GM12875 (cell line): ENCODE measurements around the gene PROKR2.

Experiments used
- H3K4me3 ChIP-seq: one replicate; pipeline ENCODE4 v1.5.1; 2011; ENCODE audit warnings: low read depth, low read length, control low read depth
- TF ChIP-seq, protein P1 (sequence below): IDR thresholded peaks from 2 replicates; pipeline ENCODE4 v1.5.1; 2011; ENCODE audit warnings: low read depth, mild to moderate bottlenecking, control low read depth, inconsistent platforms, low read length, moderate library complexity, borderline replicate concordance; ENCODE audit not compliant: insufficient read depth

The PROKR2 gene

DNA sequence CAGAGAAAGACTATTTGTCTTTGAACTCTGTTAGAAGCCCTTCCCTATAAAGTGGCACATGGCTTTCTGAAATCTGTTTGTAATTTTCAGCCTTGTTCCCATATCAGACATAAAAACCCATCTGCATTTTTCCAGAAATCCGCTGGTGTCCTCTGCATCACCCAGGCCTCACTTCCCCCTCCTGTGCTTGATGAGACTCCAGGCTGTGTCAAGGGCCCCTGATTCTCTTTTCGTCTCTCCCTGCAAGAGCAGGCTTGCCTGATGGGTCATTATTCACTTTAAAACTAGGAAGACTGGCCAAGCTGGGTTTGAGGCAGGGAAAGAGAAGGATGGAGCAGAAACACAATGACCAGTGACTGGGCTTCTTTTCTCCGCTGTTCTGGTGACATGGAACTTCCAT, 10.6 kb upstream of the PROKR2 start:
- H3K4me3 ChIP-seq, result no peak overlapping the region
- TF ChIP-seq, protein P1, sequence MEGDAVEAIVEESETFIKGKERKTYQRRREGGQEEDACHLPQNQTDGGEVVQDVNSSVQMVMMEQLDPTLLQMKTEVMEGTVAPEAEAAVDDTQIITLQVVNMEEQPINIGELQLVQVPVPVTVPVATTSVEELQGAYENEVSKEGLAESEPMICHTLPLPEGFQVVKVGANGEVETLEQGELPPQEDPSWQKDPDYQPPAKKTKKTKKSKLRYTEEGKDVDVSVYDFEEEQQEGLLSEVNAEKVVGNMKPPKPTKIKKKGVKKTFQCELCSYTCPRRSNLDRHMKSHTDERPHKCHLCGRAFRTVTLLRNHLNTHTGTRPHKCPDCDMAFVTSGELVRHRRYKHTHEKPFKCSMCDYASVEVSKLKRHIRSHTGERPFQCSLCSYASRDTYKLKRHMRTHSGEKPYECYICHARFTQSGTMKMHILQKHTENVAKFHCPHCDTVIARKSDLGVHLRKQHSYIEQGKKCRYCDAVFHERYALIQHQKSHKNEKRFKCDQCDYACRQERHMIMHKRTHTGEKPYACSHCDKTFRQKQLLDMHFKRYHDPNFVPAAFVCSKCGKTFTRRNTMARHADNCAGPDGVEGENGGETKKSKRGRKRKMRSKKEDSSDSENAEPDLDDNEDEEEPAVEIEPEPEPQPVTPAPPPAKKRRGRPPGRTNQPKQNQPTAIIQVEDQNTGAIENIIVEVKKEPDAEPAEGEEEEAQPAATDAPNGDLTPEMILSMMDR, result no peak

DNA sequence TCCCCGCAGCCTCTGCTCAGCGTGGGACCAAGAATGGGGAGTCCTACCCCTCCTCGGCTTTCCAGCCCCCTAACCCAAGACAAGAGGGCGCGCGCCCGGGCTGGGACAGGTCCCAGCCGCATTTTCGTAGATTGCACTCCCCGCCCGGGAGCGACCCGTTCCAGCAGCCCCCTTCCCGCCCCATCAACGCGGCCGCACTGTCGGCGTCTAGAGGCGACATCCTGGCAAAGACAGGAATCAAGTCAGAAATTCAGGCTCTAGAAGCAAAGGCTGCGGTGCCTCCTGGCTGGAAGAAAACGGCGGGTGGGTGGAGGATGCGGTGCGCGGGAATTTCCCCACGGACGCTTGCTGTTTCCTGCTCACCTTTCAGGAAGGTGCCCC, 957 bp downstream of the PROKR2 start:
- TF ChIP-seq, protein P1, result no peak
- no peak overlapping the region for H3K4me3 ChIP-seq

DNA sequence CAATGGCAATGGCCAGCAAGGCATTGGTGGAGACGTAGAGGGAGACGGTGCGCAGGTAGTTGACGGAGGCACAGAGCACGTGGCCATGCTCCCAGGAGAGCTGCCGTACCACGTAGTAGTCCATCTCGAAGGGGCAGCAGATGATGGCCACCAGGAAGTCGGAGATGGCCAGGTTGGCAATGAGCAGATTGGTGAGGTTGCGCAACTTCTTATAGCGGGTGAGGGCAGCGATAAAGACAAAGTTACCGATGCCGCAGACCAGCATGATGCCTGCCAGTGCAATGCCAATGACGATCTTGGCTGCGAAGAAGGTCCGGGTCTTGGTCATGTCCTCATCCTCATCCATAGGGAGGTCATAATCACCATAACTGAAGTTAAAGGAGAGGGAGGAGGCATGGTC, 2.8 kb downstream of the PROKR2 start:
- no peak overlapping the region for H3K4me3 ChIP-seq
- TF ChIP-seq, protein P1, result no peak

DNA sequence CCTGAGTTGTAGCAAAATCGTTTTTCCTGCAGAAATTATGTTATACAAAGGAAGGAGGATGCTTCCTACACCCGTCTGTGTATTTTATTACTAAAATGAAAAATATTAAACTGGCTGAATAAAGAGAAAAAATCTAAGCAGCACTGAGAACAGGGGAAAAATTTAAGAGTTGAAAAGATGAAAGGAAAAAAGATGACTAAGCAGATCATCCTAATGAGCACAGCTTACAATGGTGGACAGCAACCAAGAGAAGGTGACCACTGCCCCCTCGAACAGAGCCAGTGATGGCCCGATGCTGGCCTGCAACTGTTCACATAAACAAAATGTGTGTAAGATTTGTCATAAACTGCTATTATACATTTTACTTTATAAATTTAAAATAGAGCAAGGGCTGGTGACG, 4.2 kb downstream of the PROKR2 start:
- TF ChIP-seq, protein P1, result no peak

DNA sequence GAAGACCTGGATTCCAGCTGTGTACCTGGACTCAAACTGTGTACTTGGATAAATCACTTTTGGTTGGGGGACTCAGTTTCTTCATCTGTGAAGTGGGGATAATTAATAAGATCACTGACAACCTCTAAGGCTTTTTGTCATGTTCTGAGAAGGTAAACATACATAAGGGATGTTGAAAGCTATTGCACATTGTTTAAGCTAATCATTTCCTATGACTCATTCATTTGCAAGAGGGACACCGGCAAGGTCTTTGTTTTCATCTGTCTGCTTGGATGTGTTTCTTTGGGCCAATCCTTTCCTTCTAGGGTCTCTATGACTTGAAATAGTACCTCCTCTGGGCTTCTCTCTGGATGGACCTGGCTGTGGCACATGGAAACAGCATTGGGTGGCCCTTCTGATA, 6.8 kb downstream of the PROKR2 start:
- no peak overlapping the region for H3K4me3 ChIP-seq
- TF ChIP-seq, protein P1, result no peak

More for the DNA sequence above, 4.2 kb downstream of the PROKR2 start:
- no peak overlapping the region for H3K4me3 ChIP-seq

DNA sequence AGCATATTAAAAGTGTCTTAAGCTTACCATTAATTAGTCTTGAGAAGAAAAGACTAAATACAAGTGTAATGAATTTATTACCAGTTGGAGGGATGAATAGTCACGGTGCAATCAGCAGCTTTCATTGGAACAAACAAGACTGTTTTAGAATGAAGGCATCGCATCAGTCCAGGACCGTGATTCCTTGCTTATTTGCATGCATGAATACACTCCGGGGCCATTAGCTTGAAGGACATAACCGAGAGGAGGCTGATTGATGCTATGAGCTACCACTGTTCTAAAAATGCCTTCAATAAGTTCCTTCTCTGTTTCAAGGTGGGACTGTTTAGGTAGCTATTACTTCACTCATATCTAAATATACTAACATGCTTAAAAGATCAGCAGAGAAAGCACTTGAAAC, 17.9 kb downstream of the PROKR2 start:
- TF ChIP-seq, protein P1, result no peak

DNA sequence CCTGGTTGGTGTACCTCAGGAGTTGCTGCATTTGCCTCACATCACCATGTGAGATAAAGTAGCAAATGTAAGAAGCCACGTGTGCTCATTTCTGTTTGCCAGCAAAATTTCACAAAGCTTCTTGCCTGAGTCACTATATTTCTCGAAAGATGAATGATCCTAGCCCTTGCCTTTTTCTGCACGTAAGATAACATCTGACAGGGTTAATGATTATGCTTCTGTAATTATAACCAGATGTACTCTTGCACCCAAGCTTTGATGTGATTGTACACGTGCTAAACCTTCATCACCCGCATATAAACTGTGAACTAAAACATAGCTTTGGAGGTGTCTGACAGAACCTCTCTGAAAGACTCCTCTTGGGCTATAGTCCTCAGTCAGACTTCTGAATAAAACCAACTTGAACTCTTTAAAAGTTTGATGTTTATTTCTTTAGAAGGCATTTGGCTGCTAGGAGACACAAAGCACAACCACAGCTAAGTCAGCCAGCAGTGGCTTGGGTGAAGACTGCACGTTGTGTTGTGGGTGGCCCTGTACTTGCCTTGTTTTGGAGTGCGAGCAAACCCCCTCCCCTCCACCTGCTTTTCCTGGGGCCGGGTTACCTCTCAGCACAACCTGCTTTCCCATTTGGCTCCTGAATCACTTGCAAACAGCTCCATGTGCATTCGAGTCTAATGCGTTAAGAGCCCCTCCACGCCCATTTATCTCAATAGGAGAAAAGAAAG, 19.3 kb downstream of the PROKR2 start:
- H3K4me3 ChIP-seq, result no peak overlapping the region
- TF ChIP-seq, protein P1, result no peak

More for the DNA sequence above, 17.9 kb downstream of the PROKR2 start:
- no peak overlapping the region for H3K4me3 ChIP-seq
